ENCODE data around the gene IGSF9B. TPM values are rescaled to one million over a fixed set of nuclear protein-coding genes. Genes with fewer than 3 reads are reported as not detected.

IGSF9B gene
- total and polyA plus RNA-seq, 2 experiments from 2014 or later: 0.04 TPM; not detected in 1

GRCh38 chr11:133901316-133901715 is 55.5 kb downstream of the IGSF9B start:
- TF ChIP-seq EZH2 (IDR thresholded peaks at IDR 0.05; ENCODE audit: insufficient read depth, poor library complexity, severe bottlenecking) (no peak), EZH2phosphoT487 (IDR thresholded peaks at IDR 0.05; ENCODE audit: insufficient read depth, low read depth) (no peak)
- H3K36me3 ChIP-seq (ENCODE audit: low read depth): no peaks in the 10 kb centered on the region
- no peak overlapping the region for H3K4me2 ChIP-seq (ENCODE audit: unreplicated experiment)
- H3K27me3 ChIP-seq (replicated peaks; ENCODE audit: insufficient read depth): no peaks in the 10 kb centered on the region
- no peaks in the 10 kb centered on the region for H3F3A ChIP-seq (ENCODE audit: insufficient read depth)
- no peak overlapping the region for H3K9ac ChIP-seq
- in situ Hi-C loops (cut with MboI): no loop called here
- H3K4me1 ChIP-seq (ENCODE audit: insufficient read depth): no peaks in the 10 kb centered on the region
- no peaks in the 10 kb centered on the region for H3K9me3 ChIP-seq (ENCODE audit: low read depth)
- H2AFZ ChIP-seq: no peak overlapping the region
- WGBS, 2 experiments (ENCODE audit: low coverage in 1 of 2, low lambda C conversion rate in 2 of 2, missing lambda C conversion rate in 2 of 2): 82 to 83% methylated on average over 7 of the region's 7 CpGs
- no peak for DNase-seq
- no peak overlapping the region for H3K4me3 ChIP-seq
- no peaks in the 10 kb centered on the region for H3K79me2 ChIP-seq (ENCODE audit: insufficient read depth)
- H3K9me2 ChIP-seq (ENCODE audit: insufficient read depth): no peaks in the 10 kb centered on the region
- H4K20me1 ChIP-seq (ENCODE audit: insufficient read depth): no peaks in the 10 kb centered on the region
- H3K27ac ChIP-seq: no peak overlapping the region

DNA sequence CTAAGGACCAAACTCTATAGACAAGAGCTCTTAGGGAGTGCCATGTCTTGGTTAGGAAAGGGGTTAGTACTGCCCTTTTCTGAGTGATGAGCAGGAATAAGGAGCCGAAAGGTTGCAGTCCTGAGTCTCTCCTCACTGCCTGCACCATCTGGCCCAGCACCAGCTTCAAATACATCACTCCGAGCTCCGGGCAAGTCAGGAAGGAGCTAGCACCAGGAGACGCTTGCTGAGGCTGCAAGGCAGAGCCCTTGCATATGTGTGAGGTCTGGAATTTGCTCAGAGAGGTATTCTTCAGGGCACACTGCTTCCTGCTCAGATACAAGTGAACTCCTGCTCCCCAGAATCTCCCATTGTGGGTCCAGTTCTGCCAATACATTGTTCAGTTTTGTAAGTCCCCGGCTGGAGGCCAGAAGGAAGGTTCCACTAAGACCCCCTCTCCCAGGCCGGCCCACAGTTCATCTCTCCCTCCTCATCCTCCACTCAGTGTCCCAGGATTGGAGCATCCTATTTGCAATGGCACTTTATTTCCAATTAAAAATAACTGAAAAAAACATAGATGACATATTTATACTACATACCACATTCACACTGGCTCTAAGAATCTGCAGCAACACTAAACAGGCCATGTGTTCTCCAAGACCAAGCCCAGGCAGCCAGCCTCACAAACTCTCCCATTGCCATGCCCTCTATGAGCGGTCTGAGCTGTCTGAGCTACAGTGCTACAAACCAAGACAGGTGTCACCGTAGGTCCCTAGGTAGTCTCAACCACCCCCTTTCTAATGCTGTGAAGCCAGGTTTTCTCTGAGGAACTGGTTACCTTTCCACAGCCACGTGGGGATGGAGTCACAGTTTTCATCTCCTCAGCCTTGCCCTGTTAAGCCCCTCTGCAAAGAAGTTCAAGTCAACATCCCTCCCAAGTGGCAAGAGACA is 56.3 kb downstream of the IGSF9B start:
- in situ Hi-C loops (cut with MboI): no loop called here
- WGBS, 2 experiments (ENCODE audit: low coverage in 1 of 2, low lambda C conversion rate in 2 of 2, missing lambda C conversion rate in 2 of 2): 35 to 39% methylated on average over 8 to 9 of the region's 9 CpGs

GRCh38 chr11:133898770-133899115 is 58.0 kb downstream of the IGSF9B start:
- Histone ChIP-seq H3K9me3 (ENCODE audit: low read depth) (no peaks in the 10 kb centered on the region), H3K9me2 (ENCODE audit: insufficient read depth) (no peaks in the 10 kb centered on the region), H3K4me1 (ENCODE audit: insufficient read depth) (no peaks in the 10 kb centered on the region), H2AFZ (no peak overlapping the region), H3K4me3 (no peak overlapping the region), H3K27ac (no peak overlapping the region), H3K27me3 (replicated peaks; ENCODE audit: insufficient read depth) (no peaks in the 10 kb centered on the region), H3K9ac (no peak overlapping the region), H3K79me2 (ENCODE audit: insufficient read depth) (no peaks in the 10 kb centered on the region), H4K20me1 (ENCODE audit: insufficient read depth) (no peaks in the 10 kb centered on the region), H3F3A (ENCODE audit: insufficient read depth) (no peaks in the 10 kb centered on the region), H3K36me3 (ENCODE audit: low read depth) (no peaks in the 10 kb centered on the region), H3K4me2 (ENCODE audit: unreplicated experiment) (no peak overlapping the region)
- 56 to 58% methylated on average over 5 of the region's 5 CpGs for whole genome bisulfite sequencing, 2 experiments (ENCODE audit: low coverage in 1 of 2, low lambda C conversion rate in 2 of 2, missing lambda C conversion rate in 2 of 2)
- in situ Hi-C loops (cut with MboI): no loop called here
- DNase-seq: no peak
- no peak for TF ChIP-seq EZH2 (IDR thresholded peaks at IDR 0.05; ENCODE audit: insufficient read depth, poor library complexity, severe bottlenecking)
- no peak for TF ChIP-seq EZH2phosphoT487 (IDR thresholded peaks at IDR 0.05; ENCODE audit: insufficient read depth, low read depth)

More for the DNA sequence above, 56.3 kb downstream of the IGSF9B start:
- no peak overlapping the region for H3K4me3 ChIP-seq
- no peak overlapping the region for H3K9ac ChIP-seq
- H3K4me1 ChIP-seq (ENCODE audit: insufficient read depth): no peaks in the 10 kb centered on the region
- TF ChIP-seq EZH2 (IDR thresholded peaks at IDR 0.05; ENCODE audit: insufficient read depth, poor library complexity, severe bottlenecking): no peak
- no peak for TF ChIP-seq EZH2phosphoT487 (IDR thresholded peaks at IDR 0.05; ENCODE audit: insufficient read depth, low read depth)
- H3F3A ChIP-seq (ENCODE audit: insufficient read depth): no peaks in the 10 kb centered on the region
- no peaks in the 10 kb centered on the region for H3K27me3 ChIP-seq (replicated peaks; ENCODE audit: insufficient read depth)
- H3K36me3 ChIP-seq (ENCODE audit: low read depth): no peaks in the 10 kb centered on the region
- no peak overlapping the region for H2AFZ ChIP-seq
- H3K4me2 ChIP-seq (ENCODE audit: unreplicated experiment): no peak overlapping the region
- no peaks in the 10 kb centered on the region for H3K9me3 ChIP-seq (ENCODE audit: low read depth)
- H3K9me2 ChIP-seq (ENCODE audit: insufficient read depth): no peaks in the 10 kb centered on the region
- no peak overlapping the region for H3K27ac ChIP-seq
- no peaks in the 10 kb centered on the region for H3K79me2 ChIP-seq (ENCODE audit: insufficient read depth)
- no peak for DNase-seq
- no peaks in the 10 kb centered on the region for H4K20me1 ChIP-seq (ENCODE audit: insufficient read depth)

DNA sequence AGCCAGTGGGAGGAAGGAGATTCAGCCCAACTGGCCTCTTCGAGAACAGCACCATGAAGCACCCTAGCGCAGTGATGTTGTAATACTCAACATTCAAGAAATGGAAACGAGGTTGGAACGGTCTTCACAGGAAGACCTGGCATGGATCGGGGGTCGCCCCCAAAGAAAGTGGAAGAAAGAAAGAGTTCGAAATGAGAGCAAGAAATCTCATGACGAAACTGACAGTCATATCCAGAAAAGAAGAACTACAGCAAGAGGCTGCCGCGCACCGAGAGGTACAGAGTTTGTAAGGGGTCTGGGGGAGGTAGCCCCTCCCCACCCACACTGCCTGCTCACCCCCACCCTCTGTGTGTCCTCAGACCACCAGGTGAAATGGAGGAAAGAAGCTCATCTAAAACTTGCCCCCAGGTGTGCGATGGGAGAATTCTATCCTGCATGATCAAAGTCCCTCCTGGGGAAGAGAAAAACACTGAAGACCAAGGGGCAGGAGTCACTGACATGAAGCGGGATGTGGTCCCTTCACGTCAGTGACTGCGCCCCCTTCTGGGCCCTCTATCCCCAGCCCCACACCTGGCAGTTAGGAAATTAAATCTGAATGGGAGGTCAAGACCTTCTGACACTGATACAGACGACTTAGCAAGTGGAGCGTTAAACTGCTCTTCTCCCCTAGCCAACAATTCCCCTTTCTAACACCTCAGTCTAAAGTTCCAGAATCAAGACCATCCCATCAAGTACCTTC is 58.6 kb downstream of the IGSF9B start:
- no peaks in the 10 kb centered on the region for H3K36me3 ChIP-seq (ENCODE audit: low read depth)
- H3F3A ChIP-seq (ENCODE audit: insufficient read depth): no peaks in the 10 kb centered on the region
- H3K9me2 ChIP-seq (ENCODE audit: insufficient read depth): no peaks in the 10 kb centered on the region
- no peaks in the 10 kb centered on the region for H4K20me1 ChIP-seq (ENCODE audit: insufficient read depth)
- no peak for DNase-seq
- no peak overlapping the region for H2AFZ ChIP-seq
- H3K4me1 ChIP-seq (ENCODE audit: insufficient read depth): no peaks in the 10 kb centered on the region
- H3K9me3 ChIP-seq (ENCODE audit: low read depth): no peaks in the 10 kb centered on the region
- no peak overlapping the region for H3K27ac ChIP-seq
- WGBS, 2 experiments (ENCODE audit: low coverage in 1 of 2, low lambda C conversion rate in 2 of 2, missing lambda C conversion rate in 2 of 2): 48 to 56% methylated on average over 16 to 17 of the region's 17 CpGs
- TF ChIP-seq EZH2 (IDR thresholded peaks at IDR 0.05; ENCODE audit: insufficient read depth, poor library complexity, severe bottlenecking): no peak
- TF ChIP-seq EZH2phosphoT487 (IDR thresholded peaks at IDR 0.05; ENCODE audit: insufficient read depth, low read depth): no peak
- no peak overlapping the region for H3K9ac ChIP-seq
- H3K27me3 ChIP-seq (replicated peaks; ENCODE audit: insufficient read depth): no peaks in the 10 kb centered on the region
- in situ Hi-C loops (cut with MboI): no loop called here
- no peak overlapping the region for H3K4me3 ChIP-seq
- H3K4me2 ChIP-seq (ENCODE audit: unreplicated experiment): no peak overlapping the region
- no peaks in the 10 kb centered on the region for H3K79me2 ChIP-seq (ENCODE audit: insufficient read depth)
